ENCODE data around the gene TMEM240. TPM values are rescaled to one million over a fixed set of nuclear protein-coding genes. Genes with fewer than 3 reads are reported as not detected.
"Not testable (repeated sequence)": the region's sequence is repeated elsewhere in the genome, so short reads cannot be mapped to it uniquely, and the experiment has no call there.

Gene TMEM240
- total RNA-seq, 2 donors from 2014 or later: 0.77 to 0.91 TPM

DNA sequence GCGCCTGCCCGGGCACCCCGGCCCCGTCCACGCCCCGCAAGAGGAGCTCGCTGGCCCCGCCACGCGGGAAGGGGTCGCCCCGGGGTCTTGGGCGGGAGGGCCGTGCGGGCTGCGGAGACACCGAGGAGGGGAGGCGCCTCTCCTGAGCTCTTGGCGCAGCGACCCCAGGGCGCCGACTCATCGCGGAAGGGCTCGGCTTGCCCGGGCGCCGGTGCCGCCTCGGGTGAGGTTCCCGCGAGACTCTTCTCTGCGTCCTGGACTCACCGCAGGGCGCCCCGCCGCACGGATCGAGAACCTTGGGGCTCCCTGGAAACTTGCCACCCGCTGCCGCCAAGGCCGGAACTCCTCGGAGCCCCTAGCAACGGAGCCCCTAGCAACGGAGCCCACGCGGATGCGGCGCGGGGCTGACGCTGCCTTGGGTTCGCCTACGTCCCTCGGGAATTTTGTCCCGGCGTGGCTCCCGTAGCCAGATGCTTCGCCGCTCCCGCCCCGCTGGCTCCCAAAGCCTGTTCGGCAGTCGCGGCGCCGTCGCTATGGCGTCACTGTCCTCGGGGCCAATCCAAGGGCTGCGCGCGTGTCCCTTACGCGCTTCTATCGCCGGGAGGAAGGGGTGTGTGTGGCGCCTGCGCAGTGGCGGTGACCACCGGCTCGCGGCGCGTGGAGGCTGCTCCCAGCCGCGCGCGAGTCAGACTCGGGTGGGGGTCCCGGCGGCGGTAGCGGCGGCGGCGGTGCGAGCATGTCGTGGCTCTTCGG lies 28.7 kb downstream of the TMEM240 start, which contains the start of gene ATAD3A:
ATAD3A (plus strand) TSS at position 630 of the 753 bp plus-strand sequence; CDS start at position 737, 107 bp downstream.
- peak within 1 kb of the TSS; percentile 88 for H3K27ac ChIP-seq
- peak; percentile 99 for DNase-seq
- H3K4me3 ChIP-seq: peak within 1 kb of the TSS; percentile 96
- H3K4me1 ChIP-seq: peaks cover 3% of the 10 kb centered on the region
- no peaks in the 10 kb centered on the region for H3K27me3 ChIP-seq
- no peaks in the 10 kb centered on the region for H3K36me3 ChIP-seq
- TF ChIP-seq, protein P1, sequence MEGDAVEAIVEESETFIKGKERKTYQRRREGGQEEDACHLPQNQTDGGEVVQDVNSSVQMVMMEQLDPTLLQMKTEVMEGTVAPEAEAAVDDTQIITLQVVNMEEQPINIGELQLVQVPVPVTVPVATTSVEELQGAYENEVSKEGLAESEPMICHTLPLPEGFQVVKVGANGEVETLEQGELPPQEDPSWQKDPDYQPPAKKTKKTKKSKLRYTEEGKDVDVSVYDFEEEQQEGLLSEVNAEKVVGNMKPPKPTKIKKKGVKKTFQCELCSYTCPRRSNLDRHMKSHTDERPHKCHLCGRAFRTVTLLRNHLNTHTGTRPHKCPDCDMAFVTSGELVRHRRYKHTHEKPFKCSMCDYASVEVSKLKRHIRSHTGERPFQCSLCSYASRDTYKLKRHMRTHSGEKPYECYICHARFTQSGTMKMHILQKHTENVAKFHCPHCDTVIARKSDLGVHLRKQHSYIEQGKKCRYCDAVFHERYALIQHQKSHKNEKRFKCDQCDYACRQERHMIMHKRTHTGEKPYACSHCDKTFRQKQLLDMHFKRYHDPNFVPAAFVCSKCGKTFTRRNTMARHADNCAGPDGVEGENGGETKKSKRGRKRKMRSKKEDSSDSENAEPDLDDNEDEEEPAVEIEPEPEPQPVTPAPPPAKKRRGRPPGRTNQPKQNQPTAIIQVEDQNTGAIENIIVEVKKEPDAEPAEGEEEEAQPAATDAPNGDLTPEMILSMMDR (IDR thresholded peaks at IDR 0.05): no peak
- H3K9me3 ChIP-seq: no peaks in the 10 kb centered on the region
- intact Hi-C loops (cut with DNase I): no loop called here
- peak within 1 kb of the TSS; percentile 90 to 93 for H3K9ac ChIP-seq (ENCODE audit: low read depth in 2 of 2, low read length in 2 of 2)

DNA sequence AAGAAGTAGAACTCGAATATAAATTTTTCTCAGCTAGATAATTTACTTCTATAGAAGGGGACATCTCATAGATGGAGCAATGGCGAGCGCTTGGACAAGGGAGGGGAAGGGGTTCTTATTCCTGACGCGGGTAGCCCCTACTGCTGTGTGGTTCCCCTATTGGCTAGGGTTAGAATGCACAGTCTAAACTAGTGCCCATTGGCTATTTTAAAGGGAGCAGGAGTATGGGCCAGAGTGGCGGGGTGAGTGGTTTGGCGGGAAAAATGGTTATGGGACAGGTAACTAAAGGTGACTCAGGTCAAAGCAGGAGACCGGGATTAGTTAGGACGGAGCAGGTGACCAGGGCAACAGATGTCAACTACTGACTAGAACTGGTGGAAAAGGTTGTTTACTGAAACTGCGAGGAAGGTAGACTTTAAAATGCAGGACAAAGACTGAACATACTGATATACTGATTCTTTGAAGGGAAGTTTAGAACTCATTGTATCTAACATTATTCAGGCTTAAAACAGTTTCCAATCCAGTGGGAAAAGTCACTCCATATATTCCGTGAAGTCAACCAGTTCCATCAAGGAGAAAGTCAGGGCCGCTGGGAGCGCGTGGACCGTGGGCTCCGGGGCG lies 29.4 kb downstream of the TMEM240 start:
- Histone ChIP-seq H3K9ac (ENCODE audit: low read depth in 2 of 2, low read length in 2 of 2) (peak overlapping the region; percentile 90 to 93), H3K27me3 (no peaks in the 10 kb centered on the region), H3K27ac (peak overlapping the region; percentile 88), H3K9me3 (no peaks in the 10 kb centered on the region), H3K36me3 (no peaks in the 10 kb centered on the region), H3K4me3 (peak overlapping the region; percentile 96), H3K4me1 (peaks cover 4% of the 10 kb centered on the region)
- DNase-seq: peak; percentile 48
- intact Hi-C loops (cut with DNase I): no loop called here
- TF ChIP-seq, protein P1 (IDR thresholded peaks at IDR 0.05): no peak

DNA sequence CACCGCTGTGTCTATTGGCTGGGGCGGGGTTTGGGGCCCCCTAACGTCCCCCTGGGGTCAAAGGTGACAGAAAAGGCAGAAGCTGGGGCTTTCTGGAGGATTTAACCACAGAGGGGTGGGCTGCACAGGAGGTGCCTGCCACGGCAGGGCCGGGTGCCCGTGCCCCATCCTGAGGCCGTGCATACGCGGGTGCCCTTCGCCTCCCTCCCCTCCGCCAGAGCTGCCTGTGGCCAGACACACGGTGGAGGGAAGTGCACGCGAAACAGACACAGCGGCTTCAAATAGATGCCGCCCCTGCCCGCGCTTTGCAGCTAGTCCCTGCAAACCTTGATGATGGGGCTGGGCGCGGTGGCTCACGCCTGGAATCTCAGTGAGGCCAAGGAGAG lies 31.0 kb downstream of the TMEM240 start:
- H3K27me3 ChIP-seq; H3K27ac ChIP-seq; H3K9ac ChIP-seq (ENCODE audit: low read depth in 2 of 2, low read length in 2 of 2); H3K4me3 ChIP-seq; H3K4me1 ChIP-seq; DNase-seq; intact Hi-C loops (cut with DNase I); H3K36me3 ChIP-seq; H3K9me3 ChIP-seq: not testable (repeated sequence)

DNA sequence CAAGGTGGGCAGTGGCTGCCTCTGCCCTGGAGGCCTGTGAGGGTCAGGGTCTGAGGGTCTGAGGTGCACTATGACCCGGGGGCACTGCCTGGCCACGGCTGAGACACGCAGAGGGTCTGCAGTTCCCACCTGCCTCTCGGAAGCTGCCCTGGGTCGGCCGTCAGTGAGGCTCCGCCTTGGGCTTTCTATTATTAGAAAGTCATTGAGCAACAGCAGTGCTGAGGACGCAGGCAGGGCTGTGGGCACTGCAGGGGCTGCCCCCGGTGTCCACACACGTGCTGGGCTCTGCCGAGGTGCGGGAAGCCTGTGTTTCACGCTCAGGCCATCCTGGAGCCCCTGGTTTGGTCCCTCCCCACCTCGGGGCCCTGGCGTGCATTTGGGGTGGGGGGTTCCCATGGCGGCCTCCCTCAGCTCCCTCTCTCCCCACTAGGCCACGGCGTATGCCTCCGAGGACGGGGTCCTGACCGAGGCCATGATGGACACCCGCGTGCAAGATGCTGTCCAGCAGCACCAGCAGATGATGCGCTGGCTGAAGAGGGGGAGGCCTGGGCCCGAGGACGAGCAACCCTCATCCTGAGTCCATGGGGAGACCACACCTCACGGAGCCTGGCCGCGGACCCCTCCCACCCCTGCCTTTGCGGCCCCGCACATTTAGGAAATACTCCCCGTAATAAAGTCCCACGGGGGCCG lies 31.5 kb downstream of the TMEM240 start:
- H3K36me3 ChIP-seq; H3K9me3 ChIP-seq; H3K4me3 ChIP-seq; H3K9ac ChIP-seq (ENCODE audit: low read depth in 2 of 2, low read length in 2 of 2); H3K4me1 ChIP-seq; H3K27me3 ChIP-seq; H3K27ac ChIP-seq; DNase-seq; intact Hi-C loops (cut with DNase I): not testable (repeated sequence)

DNA sequence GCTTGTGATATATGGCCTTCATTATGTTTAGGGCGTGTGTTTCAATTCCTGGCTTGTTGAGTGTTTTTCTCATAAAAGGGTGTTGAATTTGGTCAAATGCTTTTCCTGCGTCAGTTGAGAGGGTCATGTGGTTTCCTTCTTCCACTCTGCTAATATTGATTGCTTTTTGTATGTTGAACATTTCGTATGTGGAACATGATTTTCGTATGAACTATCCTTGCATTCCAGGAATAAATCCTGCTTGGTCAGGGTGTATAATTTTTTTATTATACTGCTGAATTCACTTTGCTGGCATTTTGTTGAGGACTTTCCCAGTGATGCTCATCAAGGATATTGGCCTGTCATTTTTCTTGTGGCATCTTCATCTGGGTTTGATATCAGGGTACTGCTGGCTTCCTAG lies 33.1 kb downstream of the TMEM240 start:
- Histone ChIP-seq H3K4me3 (no peak overlapping the region), H3K4me1 (peaks cover 8% of the 10 kb centered on the region), H3K27ac (no peak overlapping the region), H3K36me3 (no peaks in the 10 kb centered on the region), H3K27me3 (no peaks in the 10 kb centered on the region), H3K9me3 (no peaks in the 10 kb centered on the region), H3K9ac (ENCODE audit: low read depth in 2 of 2, low read length in 2 of 2) (no peak overlapping the region)
- intact Hi-C loops (cut with DNase I): no loop called here
- TF ChIP-seq, protein P1 (IDR thresholded peaks at IDR 0.05): no peak
- no peak for DNase-seq

DNA sequence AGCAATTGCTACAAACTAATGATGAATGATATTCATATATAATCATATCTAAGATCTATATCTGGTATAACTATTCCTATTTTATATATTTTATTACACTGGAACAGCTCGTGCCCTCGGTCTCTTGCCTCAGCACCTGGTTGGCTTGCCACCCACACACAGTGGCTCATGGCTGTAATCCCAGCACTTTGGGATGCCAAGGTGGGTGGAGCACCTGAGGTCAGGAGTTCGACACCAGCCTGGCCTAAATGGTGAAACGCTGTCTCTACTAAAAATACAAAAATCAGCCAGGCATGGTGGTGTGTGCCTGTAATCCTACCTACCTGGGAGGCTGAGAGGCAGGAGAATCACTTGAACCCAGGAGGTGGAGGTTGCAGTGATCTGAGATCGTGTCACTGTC lies 34.6 kb downstream of the TMEM240 start:
- DNase-seq; H3K4me1 ChIP-seq; intact Hi-C loops (cut with DNase I); H3K36me3 ChIP-seq; H3K9ac ChIP-seq (ENCODE audit: low read depth in 2 of 2, low read length in 2 of 2); H3K27me3 ChIP-seq; H3K4me3 ChIP-seq; H3K9me3 ChIP-seq: not testable (repeated sequence)
- peak overlapping the region; percentile 7 for H3K27ac ChIP-seq
